Heart left ventricle (tissue), 16 donors: ENCODE measurements around the gene CDT1. TPM values are rescaled to one million over a fixed set of nuclear protein-coding genes. Genes with fewer than 3 reads are reported as not detected.

Experiments used
- ATAC-seq, 4 donors: fragments of 200-7000 bp; cut with Tn5 transposase; one replicate each; pipeline ENCODE4 v1.9.1; 2020 to 2022; ENCODE audit warnings: moderate library complexity in 4 of 4, mild to moderate bottlenecking in 3 of 4, moderate number of reproducible peaks in 1 of 4
- DNase-seq, 5 donors: peaks; one replicate each; pipeline ENCODE4 v3.0.0-alpha.2; 2020
- H3K27ac ChIP-seq, 12 donors: fragments of 200-600 bp; sonication (generic) in 4 of 12; one replicate each; pipeline versions ENCODE4 v1.5.0 to v1.8.0; 2016 to 2022; ENCODE audit warnings: mild to moderate bottlenecking in 2 of 12
- H3K27me3 ChIP-seq, 9 donors: fragments of 200-600 bp; sonication (generic) in 2 of 9; one replicate each; pipeline versions ENCODE4 v1.5.1 to v1.8.0; 2016 to 2022; ENCODE audit warnings: mild to moderate bottlenecking in 3 of 9
- H3K36me3 ChIP-seq, 9 donors: fragments of 200-600 bp; sonication (generic) in 2 of 9; one replicate each; pipeline versions ENCODE4 v1.5.0 to v1.8.0; 2018 to 2022; ENCODE audit warnings: mild to moderate bottlenecking in 2 of 9
- H3K4me1 ChIP-seq, 12 donors: fragments of 200-600 bp; sonication (generic) in 4 of 12; one replicate each; pipeline versions ENCODE4 v1.5.0 to v1.8.0; 2016 to 2022; ENCODE audit warnings: mild to moderate bottlenecking in 3 of 12
- H3K4me3 ChIP-seq, 12 donors: fragments of 200-600 bp; sonication (generic) in 4 of 12; one replicate each; pipeline versions ENCODE4 v1.5.0 to v1.8.0; 2017 to 2022; ENCODE audit warnings: mild to moderate bottlenecking in 9 of 12, moderate library complexity in 4 of 12
- H3K9me3 ChIP-seq, 12 donors: fragments of 200-600 bp; sonication (generic) in 4 of 12; one replicate each; pipeline versions ENCODE4 v1.5.0 to v1.8.0; 2016 to 2022; ENCODE audit warnings: mild to moderate bottlenecking in 1 of 12
- POLR2A ChIP-seq, 2 donors: fragments of 450-650 bp; IDR thresholded peaks; one replicate each; pipeline ENCODE4 v1.6.1; 2017; ENCODE audit warnings: antibody characterized with exemption in 2 of 2, mild to moderate bottlenecking in 2 of 2, moderate library complexity in 2 of 2
- WGBS, 4 donors: extraction: QIAGEN DNeasy Blood & Tissue Kit in 2 of 4; methylation state at CpG; one replicate each; pipeline versions ENCODE4 v1.1.5 to v1.1.7; 2013 to 2018; 5-methylcytosine and 5-hydroxymethylcytosine counted together
- intact Hi-C, 10 donors: fragments of 100-400 bp; cut with DNase I; formaldehyde crosslinking; loops; one replicate each; pipeline versions ENCODE4 v1.11.1 to v1.14.2; 2022
- polyA plus RNA-seq, 2 donors: library from polyadenylated mRNA; stranded (reverse); fragments of 200-250 nt; gene quantifications; one replicate each; pipeline ENCODE4 v1.2.3, GENCODE V29; 2013
- total RNA-seq, 9 donors: library from RNA; depleted of rRNA in 2 of 9; stranded (reverse); fragments of >200 nt in 2 of 9; fragmentation: NEBNext Ultra II Directional in 3 of 9; extraction: Animal tissue kit (Norgen Biotek cat#: 25700) in 3 of 9; gene quantifications; one replicate each; pipeline versions ENCODE4 v1.1.0 to v1.2.4, GENCODE V29; 2016 to 2023
- TF ChIP-seq, protein P1 (sequence below), 12 donors: fragments of 200-600 bp; sonication (generic) in 4 of 12; IDR thresholded peaks; one replicate each; pipeline versions ENCODE4 v1.5.0 to v1.8.0; 2018 to 2022; ENCODE audit warnings: antibody characterized with exemption in 12 of 12, mild to moderate bottlenecking in 5 of 12
- donor health status: ischemic (EF 13 %, LVEDD 7.1; RV severe dilation, severe dysfunction).
- donor health status: healthy with polysubstance abuse.
- donor health status: DM: no; HTN: yes; CAD: no.
- donor health status: DM: no; HTN: no; CAD: no.
- donor health status: ischemic (EF 25% LVEDD 6.9; RV normal size, moderate dysfunction).
- donor health status: ischemic (EF 25% LVEDD 5.7; RV mildly dilated, moderate dysfunction).
- donor health status: healthy.
- donor health status: DM: yes; HTN: yes; CAD: no.
- donor health status: ischemic (EF 35%, LVEDD 5.7; RV mildly dilated, moderate dysfunction).
- donor health status: nonischemic (EF 11% LVEDD 7.7; RV severe dilation, severe dysfunction).
- donor health status: DM: yes; HTN: yes; CAD: no.
- donor health status: PGD.
- donor health status: ischemic (EF 29% LVEDD 5.4; RV normal size, mild dysfunction).
- donor health status: nonischemic (EF 23%, LVEDD 6.1; RV moderate dilation, normal function).

CDT1 gene
- total and polyA plus RNA-seq, 11 donors: 0.19 to 6.1 (median 0.61) TPM

- 85 to 92% (median 89%) methylated on average over 26 to 30 of the region's 30 CpGs for WGBS, 4 donors
- ATAC-seq: no peak
- Histone ChIP-seq H3K36me3 (peaks cover 0 to 6% (median 0%) of the 10 kb centered on the region in 9 donors), H3K4me3 (no peak overlapping the region), H3K9me3 (no peaks in the 10 kb centered on the region), H3K27me3 (no peaks in the 10 kb centered on the region), H3K27ac (peak overlapping the region in 1 of 12 donors; percentile 91), H3K4me1 (peaks cover 0 to 84% (median 54%) of the 10 kb centered on the region in 12 donors)
- no peak for TF ChIP-seq POLR2A (IDR thresholded peaks at IDR 0.05)
- TF ChIP-seq, protein P1, sequence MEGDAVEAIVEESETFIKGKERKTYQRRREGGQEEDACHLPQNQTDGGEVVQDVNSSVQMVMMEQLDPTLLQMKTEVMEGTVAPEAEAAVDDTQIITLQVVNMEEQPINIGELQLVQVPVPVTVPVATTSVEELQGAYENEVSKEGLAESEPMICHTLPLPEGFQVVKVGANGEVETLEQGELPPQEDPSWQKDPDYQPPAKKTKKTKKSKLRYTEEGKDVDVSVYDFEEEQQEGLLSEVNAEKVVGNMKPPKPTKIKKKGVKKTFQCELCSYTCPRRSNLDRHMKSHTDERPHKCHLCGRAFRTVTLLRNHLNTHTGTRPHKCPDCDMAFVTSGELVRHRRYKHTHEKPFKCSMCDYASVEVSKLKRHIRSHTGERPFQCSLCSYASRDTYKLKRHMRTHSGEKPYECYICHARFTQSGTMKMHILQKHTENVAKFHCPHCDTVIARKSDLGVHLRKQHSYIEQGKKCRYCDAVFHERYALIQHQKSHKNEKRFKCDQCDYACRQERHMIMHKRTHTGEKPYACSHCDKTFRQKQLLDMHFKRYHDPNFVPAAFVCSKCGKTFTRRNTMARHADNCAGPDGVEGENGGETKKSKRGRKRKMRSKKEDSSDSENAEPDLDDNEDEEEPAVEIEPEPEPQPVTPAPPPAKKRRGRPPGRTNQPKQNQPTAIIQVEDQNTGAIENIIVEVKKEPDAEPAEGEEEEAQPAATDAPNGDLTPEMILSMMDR (IDR thresholded peaks at IDR 0.05): no peak
- DNase-seq: no peak
- intact Hi-C loops: no loop called here
Observed at GRCh38 chr16:88778541-88779065, 25.0 kb upstream of the CDT1 start.

DNA sequence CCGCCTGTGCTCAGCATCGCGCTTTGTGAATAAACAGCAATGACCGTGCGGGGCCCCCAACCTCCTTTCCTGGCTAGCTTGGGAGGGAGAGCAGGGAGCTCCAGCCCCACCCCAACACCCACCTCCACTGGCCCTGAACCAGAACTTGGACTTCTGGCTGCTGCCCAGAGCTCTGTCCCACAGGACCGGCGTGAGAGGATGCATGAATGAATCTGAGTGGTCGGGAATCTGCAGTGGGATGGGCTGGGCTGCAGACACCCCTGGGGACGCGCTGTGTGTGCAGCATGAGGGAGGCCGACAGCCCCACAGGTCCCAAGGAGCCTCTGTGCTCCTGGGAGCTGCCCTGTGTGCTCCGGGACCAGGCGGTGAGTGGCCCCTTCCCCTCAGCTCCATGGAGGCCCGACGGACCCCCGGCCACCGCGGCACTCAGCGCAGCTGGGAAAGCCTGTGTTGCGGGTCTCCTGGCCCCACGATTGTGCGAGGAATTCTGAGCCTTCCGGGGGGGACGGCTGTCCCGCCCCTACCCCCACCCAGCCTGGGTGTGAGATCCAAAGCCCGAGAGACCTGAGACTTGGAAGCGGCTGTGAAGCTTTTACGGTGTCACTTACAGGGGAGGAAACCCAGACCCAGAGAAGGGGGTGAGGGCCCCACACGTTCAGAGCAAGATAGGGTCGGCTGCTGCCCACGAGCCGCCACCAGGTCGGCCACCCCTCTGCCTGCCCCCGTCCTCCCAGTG lies 24.0 kb upstream of the CDT1 start:
- ATAC-seq: peak; percentile 13 to 47 (median 28)
- intact Hi-C loops: no loop called here

GRCh38 chr16:88780142-88781062 lies 23.2 kb upstream of the CDT1 start:
- ATAC-seq (no peak), DNase-seq (no peak)
- H3K9me3 ChIP-seq: no peaks in the 10 kb centered on the region
- WGBS, 4 donors: 76 to 84% (median 79%) methylated on average over 13 of the region's 13 CpGs
- TF ChIP-seq POLR2A (IDR thresholded peaks at IDR 0.05): no peak
- TF ChIP-seq, protein P1 (IDR thresholded peaks at IDR 0.05): no peak
- H3K36me3 ChIP-seq: peaks cover 0 to 6% (median 0%) of the 10 kb centered on the region in 9 donors
- intact Hi-C loops: no loop called here
- H3K27me3 ChIP-seq: no peaks in the 10 kb centered on the region
- peak overlapping the region in 2 of 12 donors; percentile 23 to 38 for H3K4me3 ChIP-seq
- H3K27ac ChIP-seq: peak overlapping the region in 5 of 12 donors; percentile 18 to 91 (median 38)
- peaks cover 0 to 80% (median 44%) of the 10 kb centered on the region in 12 donors for H3K4me1 ChIP-seq

More for the DNA sequence above, 24.0 kb upstream of the CDT1 start:
- H3K36me3 ChIP-seq: peaks cover 0 to 6% (median 0%) of the 10 kb centered on the region in 9 donors
- peaks cover 0 to 81% (median 47%) of the 10 kb centered on the region in 12 donors for H3K4me1 ChIP-seq
- peak overlapping the region in 6 of 12 donors; percentile 24 to 91 (median 38) for H3K27ac ChIP-seq
- WGBS, 4 donors: 31 to 39% (median 34%) methylated on average over 17 to 34 of the region's 34 CpGs
- TF ChIP-seq, protein P1 (IDR thresholded peaks at IDR 0.05): no peak
- no peak for TF ChIP-seq POLR2A (IDR thresholded peaks at IDR 0.05)
- peak overlapping the region in 1 of 12 donors; percentile 23 for H3K4me3 ChIP-seq
- DNase-seq: peak; percentile 71 to 74 (median 73)
- no peaks in the 10 kb centered on the region for H3K9me3 ChIP-seq
- no peaks in the 10 kb centered on the region for H3K27me3 ChIP-seq
